ENCODE data around the gene MAT1A.

MAT1A gene

DNA sequence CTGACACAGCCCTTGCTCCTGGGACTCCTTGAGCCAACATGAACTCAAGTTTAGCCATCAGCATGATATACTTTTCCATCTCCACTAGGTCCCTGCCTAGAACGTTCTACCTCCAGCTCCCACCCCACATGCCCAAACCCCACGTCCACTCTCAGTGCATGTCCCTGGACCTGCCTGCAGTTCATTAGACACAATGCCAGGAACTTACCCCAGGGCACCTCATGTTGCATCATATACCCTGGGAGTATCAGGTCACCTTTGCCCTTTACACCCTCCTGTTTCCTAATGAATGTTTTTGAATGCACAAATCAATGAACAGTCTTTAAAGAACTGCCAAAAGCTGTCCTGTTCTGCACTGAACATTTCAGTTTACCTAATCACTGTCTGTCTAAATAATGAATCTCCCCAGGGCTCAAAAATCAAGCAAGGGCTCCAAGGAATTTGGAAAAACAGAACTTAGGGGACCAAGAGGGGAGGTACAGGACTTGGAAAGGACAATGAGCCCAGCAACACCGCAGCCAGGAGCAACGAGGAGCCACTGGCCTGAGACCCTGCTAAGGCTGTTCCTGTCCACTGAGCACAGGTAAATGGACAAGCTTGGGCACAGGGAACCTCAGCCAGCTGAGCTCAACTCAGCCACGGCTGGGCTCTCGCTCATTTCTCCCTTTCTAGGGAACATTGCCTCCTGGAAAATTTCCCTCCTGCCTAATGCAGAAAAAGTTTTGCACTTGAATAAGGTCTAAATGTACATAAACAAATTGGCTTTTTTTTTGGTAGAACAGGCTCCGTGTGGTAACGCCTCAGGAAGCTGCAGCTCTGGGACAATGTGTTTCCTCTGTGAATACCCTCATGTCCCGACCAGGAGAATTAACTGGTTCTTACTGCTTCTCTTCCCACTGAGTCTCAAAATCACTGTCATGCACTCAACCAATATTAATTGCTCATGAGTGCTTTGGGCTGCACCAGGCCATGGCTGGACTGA, 7.4 kb downstream of the MAT1A start:
- DNase-seq, result no peak

DNA sequence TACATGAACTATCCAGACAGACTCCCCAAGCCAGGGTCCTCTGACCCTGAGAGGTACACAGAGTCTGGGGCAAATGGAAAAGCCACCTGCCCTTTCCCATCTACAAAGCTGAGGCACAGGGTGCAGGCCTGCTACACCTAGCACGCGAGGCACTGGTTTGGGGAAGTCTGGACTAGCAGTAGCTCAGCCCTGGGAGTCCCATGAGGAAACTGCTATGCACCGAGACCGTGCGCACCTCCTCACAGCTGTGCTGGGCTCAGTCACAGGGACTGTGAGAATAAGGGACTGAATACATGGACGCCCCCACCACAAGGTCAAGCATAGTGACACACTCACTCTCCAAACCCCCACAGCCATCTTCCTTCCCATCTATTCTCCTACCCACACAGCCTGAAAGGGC, 8.2 kb downstream of the MAT1A start:
- DNase-seq, result no peak

DNA sequence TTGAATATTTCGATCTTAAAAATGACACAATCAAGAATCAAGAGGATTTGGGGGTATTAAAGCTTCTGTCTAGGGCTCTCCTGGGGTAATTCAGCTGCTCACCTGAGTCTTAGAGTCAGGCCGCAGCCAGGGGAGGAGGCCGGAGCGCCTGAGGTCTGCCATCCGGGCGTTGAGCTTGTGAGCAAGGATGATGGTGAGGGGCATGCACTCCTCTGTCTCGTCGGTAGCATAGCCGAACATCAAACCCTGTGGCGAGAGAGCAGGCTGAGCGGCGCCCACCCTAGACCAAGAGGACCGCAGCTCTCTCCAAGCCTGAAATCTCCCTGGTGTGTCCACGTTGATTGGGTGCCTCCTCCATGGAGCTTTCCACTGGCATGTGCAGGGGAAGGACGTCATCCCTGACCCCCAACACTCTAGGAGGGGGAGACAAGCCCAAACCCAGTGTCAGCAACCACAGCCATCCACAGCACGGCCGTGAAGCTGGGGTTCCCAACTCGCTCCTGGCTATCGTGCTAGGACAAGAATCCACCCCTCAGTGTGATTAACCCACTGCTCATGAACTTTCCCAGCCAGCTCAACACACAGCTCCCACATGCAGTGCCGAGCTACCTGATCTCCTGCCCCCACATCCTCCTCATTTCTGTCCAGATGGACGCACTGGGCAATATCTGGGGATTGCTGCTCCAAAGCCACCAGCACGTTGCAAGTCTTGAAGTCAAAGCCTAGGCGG, 9.2 kb downstream of the MAT1A start:
- no peak for DNase-seq

DNA sequence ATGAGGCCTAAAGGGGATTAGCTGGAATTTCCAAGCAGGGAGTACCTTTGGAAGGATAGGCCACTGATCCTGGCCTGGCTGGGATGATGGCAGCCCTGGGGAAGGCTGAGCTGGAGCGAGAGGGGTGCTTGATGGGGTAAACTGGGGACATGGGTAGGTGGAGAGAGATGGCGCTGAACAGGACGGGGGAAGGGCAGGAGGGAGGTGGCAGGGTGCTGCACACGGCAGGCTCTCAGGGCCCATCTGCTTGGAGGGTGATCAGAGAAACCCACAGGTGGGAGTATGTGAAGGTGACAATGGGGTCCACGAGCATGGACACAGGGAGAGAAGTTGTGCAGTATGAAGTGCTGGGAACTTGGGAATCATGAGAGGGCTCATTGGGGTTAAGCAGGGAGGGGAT, 10.3 kb downstream of the MAT1A start:
- no peak for DNase-seq

DNA sequence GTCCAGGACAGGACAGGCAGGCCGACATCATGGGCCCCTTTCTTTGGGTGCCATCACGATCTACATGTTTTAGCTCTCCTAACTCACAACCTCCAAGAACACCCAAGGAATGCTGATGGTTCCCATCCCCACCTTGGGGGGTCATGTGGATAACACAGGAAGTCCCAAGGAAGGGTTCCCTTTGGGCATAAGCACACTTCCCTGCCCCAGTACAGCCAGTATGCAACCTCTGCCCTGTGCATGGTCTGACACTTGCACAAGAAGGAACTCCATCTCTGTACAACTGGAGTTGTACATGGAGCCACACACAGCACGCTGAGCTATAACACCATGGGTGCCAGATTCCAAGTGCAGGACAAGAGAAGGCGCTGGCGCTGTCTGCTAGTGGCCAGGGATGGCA, 11.0 kb downstream of the MAT1A start:
- no peak for DNase-seq

DNA sequence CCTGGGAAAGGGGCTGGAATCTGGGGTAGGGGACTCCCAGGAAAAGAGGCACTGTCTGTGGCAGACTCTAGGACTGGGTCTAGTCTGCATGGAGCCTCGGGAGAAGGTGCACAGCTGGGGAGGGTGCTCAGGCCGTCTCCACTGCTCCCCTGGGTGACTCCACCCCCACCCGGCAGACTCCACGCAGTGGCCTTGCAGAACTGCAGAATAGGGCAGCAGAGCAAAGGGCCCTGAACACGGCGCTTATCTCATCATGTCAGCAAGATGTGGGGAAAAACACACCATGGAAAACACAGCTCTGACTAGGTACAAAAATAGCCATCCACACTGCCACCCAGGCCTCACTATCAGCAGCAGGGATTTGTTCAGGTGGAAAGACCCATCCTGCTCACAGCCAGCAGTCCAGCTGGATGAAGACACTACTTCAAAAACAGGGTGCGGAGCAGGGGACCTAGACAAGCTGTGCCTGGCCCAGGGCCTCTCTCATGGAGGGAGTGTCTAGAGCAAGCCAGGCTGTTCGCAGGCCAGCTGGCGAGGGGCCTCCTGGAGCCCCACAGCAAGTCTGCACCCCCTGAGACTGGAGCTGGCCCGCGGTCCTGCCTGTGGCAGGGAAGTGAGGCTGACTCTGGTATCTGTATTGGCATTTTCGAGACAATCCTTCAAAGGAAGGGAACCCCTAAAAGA, 11.7 kb downstream of the MAT1A start:
- DNase-seq, result no peak

DNA sequence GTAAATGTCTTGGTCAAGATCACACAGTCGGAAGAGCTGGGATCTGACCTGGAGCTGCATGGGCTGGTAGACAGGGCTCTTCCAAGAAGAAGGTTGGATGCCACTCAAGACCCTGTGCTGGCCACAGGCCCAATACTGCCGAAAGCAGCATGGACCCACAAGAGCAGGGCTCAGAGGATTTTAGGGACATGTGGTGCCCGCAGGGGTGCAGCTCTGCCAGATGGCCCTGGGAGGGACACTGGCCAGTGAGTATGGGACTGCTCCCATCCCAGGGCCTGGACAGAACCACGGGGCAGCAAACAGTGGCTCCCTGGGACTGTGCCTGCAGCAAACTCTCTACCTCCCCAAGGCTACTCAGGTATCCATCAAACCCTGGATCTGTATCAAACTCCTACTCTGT, 12.4 kb downstream of the MAT1A start:
- DNase-seq, result no peak

DNA sequence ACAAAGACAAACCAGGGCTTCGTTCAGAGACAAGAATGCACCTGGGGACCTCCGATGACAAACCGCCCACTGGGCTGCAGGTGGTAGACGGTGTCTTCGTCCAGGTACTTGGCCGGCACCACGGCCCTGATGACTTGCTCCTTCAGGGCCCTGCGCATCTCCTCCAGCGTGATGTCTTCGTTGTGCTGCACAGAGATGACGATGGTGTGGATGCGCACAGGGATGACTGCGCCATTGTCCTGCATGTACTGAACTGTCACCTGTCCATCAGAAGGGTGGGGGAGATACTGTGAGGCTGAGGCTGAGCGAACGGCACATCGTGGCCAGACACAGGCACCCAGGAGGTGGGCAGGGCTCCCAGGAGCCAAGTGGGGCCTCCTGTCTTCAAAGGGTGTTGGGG, 13.1 kb downstream of the MAT1A start:
- no peak for DNase-seq

DNA sequence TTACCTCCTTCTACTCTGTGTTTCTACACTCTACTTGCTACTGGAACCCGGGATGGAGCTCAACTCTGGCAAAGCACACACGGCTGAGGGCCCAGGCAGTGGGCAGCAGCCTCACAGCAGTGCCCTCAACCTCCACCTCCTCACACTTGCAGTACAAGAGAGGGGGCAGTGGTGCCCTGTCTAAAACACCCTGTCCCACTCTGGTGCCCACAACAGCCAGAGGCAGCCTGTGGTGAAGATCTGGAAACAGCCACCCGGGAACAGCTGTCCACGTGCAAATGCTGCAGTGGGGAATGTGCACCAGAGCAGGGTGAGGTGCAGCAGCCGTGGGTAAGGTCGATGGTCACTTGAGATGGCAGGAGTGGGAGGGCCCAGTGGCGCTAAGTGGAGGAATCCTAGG, 13.7 kb downstream of the MAT1A start:
- no peak for DNase-seq

DNA sequence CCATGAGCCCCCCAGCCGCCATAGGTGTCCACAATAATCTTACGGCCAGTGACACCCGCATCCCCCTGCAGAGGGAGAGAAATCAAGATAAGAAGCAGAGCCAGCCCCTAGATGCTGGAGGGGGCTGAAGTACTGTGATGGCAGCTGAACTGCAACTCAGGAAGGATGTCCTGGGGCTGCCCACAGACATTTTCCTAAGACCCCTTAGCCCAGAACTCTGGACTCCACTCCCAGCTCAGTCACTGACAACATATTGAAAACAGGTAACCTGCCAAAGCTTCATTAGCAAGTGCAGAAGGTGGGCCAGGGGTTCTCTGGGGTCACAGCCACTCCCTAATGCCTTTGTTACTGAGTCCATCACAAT, 14.3 kb downstream of the MAT1A start:
- no peak for DNase-seq

DNA sequence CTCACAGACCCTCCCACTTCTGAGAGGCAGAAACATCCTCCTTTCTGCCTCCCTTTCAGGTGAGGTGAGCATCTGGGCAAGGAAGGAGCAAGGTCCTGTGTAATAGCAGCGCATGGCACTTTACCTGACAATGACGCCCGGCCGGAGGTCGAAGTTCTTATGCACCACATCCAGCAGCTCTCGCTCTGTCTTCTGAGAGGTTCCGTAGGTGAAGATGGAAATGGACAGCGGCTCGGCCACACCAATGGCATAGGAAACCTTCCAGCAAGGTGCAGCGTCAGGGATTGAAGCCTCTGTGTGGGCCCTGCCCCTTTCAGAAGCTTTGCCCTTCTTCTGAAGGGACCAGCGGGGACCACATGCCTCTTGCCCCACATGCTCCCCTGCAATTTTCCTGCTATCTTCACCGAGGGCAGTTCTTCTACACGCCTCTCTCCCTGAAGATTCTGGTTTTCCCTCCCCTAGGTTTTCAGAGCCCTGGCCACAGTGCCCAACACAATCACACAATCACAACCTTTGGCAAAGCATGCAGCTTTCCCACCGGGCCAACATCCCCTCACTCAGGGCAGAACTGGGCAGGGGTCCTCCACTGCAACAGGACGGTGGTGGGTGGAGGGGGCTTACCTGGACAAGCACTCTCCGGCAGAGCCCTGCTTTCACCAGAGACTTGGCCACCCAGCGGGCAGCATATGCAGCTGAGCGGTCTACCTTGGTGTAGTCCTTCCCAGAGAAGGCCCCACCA, 14.9 kb downstream of the MAT1A start:
- DNase-seq, result no peak

DNA sequence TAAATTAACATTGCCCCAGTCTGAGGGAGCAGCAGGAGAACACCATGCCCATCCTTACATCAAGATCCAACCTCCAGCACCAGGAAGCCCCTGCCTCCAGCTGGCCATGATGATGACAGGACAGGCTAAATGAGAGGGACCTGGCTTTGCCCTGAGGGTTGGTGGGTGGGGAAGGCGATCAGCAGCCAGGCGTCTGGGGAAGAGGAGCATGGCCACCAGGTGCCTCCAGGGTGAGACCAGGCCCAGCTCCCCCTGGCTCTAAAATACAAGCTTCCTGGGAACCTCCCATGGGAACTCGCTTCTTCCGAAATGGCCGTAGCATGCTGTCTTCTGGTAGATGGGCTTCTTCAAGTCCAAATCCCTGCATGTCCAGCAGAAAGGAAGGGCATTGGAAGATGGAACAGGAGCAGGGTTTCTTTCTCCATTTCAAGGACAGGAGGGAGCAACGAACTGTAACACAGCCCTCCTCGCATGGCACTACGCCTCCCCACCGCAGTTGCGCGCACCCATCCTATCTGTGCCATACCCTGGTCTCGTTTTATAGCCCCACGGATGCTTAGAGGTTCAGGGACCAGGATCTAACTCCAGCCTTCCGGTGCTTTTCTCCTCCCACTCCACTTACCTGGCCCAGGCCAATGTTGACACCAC, 15.8 kb downstream of the MAT1A start:
- DNase-seq, result no peak

DNA sequence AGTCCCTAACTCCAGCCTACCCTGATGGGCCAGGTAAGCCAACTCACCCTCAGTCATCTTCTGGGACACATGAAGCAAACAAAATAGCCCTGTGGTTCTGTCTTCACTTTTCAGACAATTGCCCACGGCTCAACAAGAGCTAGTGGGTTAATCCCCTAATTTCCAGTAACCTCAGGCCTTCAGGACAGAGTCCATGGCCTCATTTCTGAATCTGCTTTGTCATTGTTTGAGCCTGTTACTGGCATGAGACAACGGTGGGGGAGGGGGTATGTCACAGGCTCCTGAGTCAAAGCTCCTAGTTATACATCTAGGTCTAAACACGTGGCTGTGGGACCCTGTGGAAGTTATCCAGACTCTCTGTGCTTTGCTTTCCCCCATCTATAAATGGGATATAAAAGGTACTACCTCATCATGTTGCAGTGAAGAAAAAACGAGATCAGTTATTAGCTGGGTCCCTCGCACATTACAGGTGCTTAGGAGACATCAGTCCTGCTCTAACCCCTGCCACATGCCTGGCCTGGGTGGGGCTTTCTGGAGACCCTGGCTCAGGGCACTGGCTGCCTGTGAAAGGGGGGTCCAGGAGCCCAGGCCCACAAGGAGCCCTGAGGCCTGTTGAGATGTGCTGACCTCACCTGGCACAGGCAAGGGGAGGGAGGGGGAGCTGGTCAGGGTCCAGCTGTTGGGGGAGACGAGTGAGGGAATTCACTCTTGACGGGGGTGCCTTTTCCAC, 16.5 kb downstream of the MAT1A start:
- DNase-seq, result no peak

DNA sequence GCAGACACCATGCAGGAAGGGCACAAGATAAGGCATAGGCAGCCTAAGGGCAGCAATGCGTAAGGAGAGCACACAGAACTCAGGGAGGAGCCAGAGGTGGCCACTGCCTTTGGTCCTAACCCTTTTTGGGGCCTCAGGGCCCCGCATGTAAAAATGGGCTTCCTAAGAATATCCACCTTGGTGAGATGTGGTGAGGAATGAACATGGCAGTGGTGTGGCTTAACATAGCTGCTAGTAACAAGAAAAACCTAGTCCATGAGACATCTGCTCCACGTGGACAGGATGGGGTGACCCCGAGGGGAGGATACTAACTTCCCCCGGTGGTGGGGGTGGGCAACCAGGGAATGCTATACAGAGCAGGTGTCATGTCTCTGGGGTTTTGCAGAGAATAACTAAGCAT, 18.0 kb downstream of the MAT1A start:
- no peak for DNase-seq

DNA sequence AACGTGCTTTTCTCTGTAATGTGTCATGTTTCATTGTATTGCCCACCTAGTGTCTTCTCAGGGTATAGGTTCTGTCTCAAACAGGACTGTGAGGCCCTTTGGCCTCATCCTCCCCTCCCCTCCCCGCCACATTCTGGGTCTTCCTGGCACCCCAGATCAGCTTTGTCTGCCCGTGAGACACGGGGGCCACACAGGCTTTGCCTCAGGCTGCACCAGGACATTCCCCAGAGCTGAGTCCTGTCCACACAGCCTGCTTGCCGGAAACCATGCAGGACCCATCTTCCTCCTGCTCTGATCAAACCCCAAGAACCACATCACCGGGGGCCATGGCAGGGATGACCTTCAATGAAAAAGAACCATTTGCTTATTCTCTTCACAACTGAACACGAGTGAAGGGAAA, 18.6 kb downstream of the MAT1A start:
- no peak for DNase-seq

DNA sequence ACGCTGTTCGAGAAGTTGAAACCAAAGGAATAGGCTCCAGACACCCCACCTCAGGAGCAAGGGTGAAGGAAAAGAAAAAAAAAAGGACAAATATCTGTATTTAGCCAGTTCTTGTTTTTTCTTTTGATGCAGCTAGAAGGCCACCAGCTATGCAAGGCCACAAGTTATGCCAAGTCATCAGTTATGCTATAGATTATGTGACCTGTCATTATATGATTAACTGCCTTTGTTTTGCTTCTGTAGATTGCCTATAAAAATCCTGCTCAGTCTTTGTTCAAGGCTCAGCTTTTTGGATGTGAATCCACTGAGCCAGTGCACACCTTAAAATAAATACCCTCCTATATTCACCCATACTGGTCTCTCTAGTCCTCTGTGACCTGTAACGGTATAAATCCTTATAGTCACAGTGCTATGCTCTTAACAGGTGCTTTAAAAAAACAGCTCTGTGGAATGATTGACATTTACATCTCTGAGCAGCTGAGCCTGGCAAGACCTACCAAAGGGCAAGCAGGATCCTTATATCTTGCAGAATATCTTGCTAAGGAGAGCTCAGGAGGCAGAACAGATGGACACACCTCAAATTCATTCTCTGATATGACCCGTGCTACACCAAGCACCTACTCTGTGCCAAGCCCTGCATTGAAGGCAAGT, 20.4 kb downstream of the MAT1A start:
- DNase-seq, result no peak

DNA sequence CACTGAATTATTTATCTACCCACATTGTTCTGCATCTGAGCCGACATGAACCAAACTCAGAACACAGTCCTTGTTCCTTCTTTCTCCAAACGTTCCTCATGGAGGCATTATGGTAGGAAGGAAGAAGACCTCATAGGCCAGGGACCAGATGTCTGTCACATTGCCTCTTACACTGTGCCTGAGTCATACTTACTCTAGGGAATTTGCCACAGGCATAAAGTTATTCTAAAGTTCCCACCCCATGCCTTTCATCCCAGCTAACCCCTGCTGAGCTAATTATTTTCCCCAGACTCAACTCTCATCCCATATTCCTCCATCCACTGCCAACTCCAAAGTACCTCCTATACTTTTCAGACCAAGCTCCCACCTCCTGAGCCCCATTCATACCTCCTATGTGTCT, 21.2 kb downstream of the MAT1A start:
- peak in 1 of 2 donors; percentile 15 for DNase-seq

DNA sequence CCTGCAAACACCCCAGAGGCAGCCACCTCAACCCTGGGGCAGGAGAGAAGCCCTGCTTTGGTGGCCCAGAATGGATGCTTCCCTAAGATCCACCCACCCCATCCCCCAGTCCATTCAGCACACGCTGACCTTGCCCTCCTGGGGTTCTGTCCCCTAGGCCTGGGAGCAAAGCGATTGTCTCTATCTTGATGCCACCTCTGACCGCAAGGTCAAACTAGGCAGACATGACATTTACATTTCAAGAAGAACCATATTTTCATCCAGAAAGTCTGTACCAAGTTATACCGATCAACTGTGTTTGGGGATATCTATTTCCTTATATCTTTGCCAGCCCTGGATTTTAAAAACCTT, 23.0 kb downstream of the MAT1A start:
- no peak for DNase-seq

DNA sequence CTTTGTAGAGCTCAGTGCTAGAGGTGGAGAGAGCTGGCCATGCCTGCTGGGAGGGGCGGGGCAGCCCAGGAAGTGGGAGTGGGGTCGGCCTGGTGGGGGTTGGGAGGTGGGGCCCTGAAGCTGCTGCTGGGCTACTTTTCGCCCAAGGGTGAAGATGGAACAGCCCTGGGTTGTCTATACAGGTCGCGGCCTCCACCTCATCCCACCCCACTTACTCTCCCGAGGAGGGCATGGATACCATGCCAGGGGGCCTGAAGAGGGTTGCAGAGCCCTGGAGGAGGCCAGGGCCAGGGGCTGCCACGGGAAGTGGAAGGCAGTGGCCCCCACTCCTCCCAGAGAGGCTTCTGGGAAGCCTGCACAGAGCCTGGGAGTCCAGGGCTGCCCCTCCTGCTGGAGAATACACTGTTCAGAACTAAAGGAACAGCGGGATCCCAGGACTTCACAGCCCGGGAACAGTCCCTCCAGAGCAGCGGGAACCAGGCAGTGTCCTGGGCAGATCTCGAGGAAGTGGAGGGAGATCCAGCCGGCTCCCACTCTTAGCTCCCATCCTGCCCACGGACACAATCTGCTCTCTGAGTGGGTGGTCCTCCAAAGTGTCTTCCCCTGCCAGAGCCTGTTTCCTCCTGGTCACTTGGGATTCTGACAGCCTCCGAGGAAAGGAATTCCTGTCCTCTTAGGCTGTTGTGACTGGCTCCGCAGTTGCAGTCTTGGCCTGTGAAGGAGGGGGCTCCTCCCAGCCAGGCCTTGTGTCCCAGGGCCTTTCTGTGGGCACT, 23.5 kb downstream of the MAT1A start:
- no peak for DNase-seq
